K562 (cell line): Measurements from ENCODE around the gene THAP6. TPM values are rescaled to one million over a fixed set of nuclear protein-coding genes. Genes with fewer than 3 reads are reported as not detected.

ENCODE experiments used
- CC2D1A ChIP-seq: fragments of 450-650 bp; IDR thresholded peaks from 2 replicates; pipeline ENCODE4 v1.6.1; 2017; ENCODE audit warnings: mild to moderate bottlenecking
- HMBOX1 ChIP-seq: sonication (generic); IDR thresholded peaks from 2 replicates; pipeline ENCODE4 v1.6.1; 2016
- HNRNPL ChIP-seq: fragments of 200-400 bp; formaldehyde crosslinking; IDR thresholded peaks from 2 replicates; pipeline ENCODE4 v1.6.1; 2017; ENCODE audit warnings: low read depth, mild to moderate bottlenecking, low read length
- MLX ChIP-seq, 2 experiments: fragments of 450-650 bp in 1 of 2; sonication (generic) in 1 of 2; formaldehyde crosslinking; conservative IDR thresholded peaks; 2 replicates each; pipeline versions ENCODE4 v1.4.0 to v1.8.1; 2020 to 2022; ENCODE audit warnings: mild to moderate bottlenecking in 1 of 2, missing genetic modification reagents in 1 of 2
- RAD51 ChIP-seq: fragments of 450-650 bp; IDR thresholded peaks from 2 replicates; pipeline ENCODE4 v1.7.1; 2016; ENCODE audit warnings: low read depth, mild to moderate bottlenecking, borderline replicate concordance
- RBM39 ChIP-seq: fragments of 200-400 bp; formaldehyde crosslinking; optimal IDR thresholded peaks from 2 replicates; pipeline ENCODE3; 2018; ENCODE audit warnings: low read depth, low read length
- SRSF9 ChIP-seq: fragments of 200-400 bp; formaldehyde crosslinking; IDR thresholded peaks from 2 replicates; pipeline ENCODE4 v1.6.1; 2017; ENCODE audit warnings: low read depth, low read length, borderline replicate concordance
- THRA ChIP-seq: fragments of 450-650 bp; IDR thresholded peaks from 2 replicates; pipeline ENCODE4 v1.6.1; 2017; ENCODE audit warnings: mild to moderate bottlenecking, moderate library complexity
- ZBTB12 ChIP-seq: fragments of 250-450 bp; sonication (Bioruptor Pico); IDR thresholded peaks from 2 replicates; pipeline ENCODE4 v1.4.0; 2020
- ZBTB40 ChIP-seq, 2 experiments: fragments of 450-650 bp in 1 of 2; sonication (generic) in 1 of 2; formaldehyde crosslinking in 1 of 2; IDR thresholded peaks; 2 replicates each; pipeline versions ENCODE4 v1.7.1 to v1.9.0; 2016 to 2022; ENCODE audit warnings: inconsistent platforms in 1 of 2, mild to moderate bottlenecking in 1 of 2, missing genetic modification reagents in 1 of 2
- ZNF277 ChIP-seq: fragments of 250-450 bp; sonication (Bioruptor Pico); IDR thresholded peaks from 2 replicates; pipeline ENCODE4 v1.8.0; 2022; ENCODE audit warnings: inconsistent platforms, mild to moderate bottlenecking, moderate library complexity, borderline replicate concordance
- ZNF324 ChIP-seq: fragments of 250-450 bp; sonication (Bioruptor Pico); IDR thresholded peaks from 2 replicates; pipeline ENCODE4 v1.4.0; 2020; ENCODE audit warnings: mild to moderate bottlenecking
- polyA plus RNA-seq, 8 experiments: library from polyadenylated mRNA; depleted of rRNA in 4 of 8; stranded (reverse) in 5 of 8; unstranded in 3 of 8; fragments of >200 nt; fragmentation: Nextera tagmentation in 2 of 8; fragmentation: Illumina TruSeq in 1 of 8; extraction: Ambion mirVana in 2 of 8; extraction: Trizol in 1 of 8; gene quantifications; 2 replicates each; pipeline versions ENCODE4 v1.2.1 to v1.2.3, GENCODE V29; 2011 to 2014; ENCODE audit warnings: inconsistent platforms in 1 of 8, missing spikeins in 1 of 8
- total RNA-seq, 7 experiments: library from RNA; depleted of rRNA in 6 of 7; stranded (reverse); fragments of >200 nt in 6 of 7; fragmentation: Illumina TruSeq in 2 of 7; extraction: Trizol in 2 of 7; gene quantifications; 2 replicates each; pipeline versions ENCODE4 v1.2.1 to v1.2.3, GENCODE V29; 2011 to 2021; ENCODE audit warnings: low replicate concordance in 1 of 7

THAP6 gene
- total and polyA plus RNA-seq, 9 of the 15 experiments (the other 6 are each of a cell fraction or from before 2014, with no cell fraction given), result 8.9 to 30.4 (median 17.3) TPM

- TF ChIP-seq ZBTB40 (IDR thresholded peaks at IDR 0.05) (no peak), ZBTB40 (CRISPR knock-in tag; IDR thresholded peaks at IDR 0.05) (no peak), ZNF324 (no peak), HMBOX1 (no peak), CC2D1A (no peak), ZNF277 (CRISPR knock-in tag) (no peak), HNRNPL (no peak), RBM39 (no peak), MLX (CRISPR knock-in tag; conservative IDR thresholded peaks at IDR 0.05) (no peak), THRA (no peak), RAD51 (no peak), ZBTB12 (no peak), SRSF9 (no peak)
These were observed 38.2 kb downstream of the THAP6 start (continued) for GRCh38 chr4:75552452-75552851.
